Uterus (tissue), 2 donors: ENCODE results near the gene IVD.

Experiments used
- POLR2A ChIP-seq, 2 donors: fragments of 450-650 bp; IDR thresholded peaks; one replicate each; pipeline ENCODE4 v1.6.1; 2016; ENCODE audit warnings: antibody characterized with exemption in 2 of 2, mild to moderate bottlenecking in 1 of 2, moderate library complexity in 1 of 2
- TF ChIP-seq, protein P1 (sequence below), 4 experiments: fragments of 200-600 bp in 2 of 4; fragments of 450-650 bp in 2 of 4; sonication (generic) in 2 of 4; IDR thresholded peaks; one replicate each; pipeline ENCODE4 v1.5.1; 2016 to 2019; ENCODE audit warnings: antibody characterized with exemption in 4 of 4, mild to moderate bottlenecking in 2 of 4, moderate library complexity in 1 of 4

DNA sequence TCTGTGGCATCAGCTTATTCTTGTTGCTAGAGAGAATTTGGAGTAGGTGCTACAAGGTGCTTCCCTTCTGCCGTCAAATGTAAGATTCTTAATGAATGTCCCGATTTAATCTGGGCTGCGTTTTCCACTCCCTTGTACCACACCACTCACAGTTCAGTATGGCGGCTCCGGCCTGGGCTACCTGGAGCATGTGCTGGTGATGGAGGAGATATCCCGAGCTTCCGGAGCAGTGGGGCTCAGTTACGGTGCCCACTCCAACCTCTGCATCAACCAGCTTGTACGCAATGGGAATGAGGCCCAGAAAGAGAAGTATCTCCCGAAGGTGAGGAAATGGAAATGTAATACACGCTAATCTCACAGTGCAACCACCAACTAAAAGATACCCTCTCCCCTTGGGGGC, 4.9 kb downstream of the IVD start:
- TF ChIP-seq, protein P1, sequence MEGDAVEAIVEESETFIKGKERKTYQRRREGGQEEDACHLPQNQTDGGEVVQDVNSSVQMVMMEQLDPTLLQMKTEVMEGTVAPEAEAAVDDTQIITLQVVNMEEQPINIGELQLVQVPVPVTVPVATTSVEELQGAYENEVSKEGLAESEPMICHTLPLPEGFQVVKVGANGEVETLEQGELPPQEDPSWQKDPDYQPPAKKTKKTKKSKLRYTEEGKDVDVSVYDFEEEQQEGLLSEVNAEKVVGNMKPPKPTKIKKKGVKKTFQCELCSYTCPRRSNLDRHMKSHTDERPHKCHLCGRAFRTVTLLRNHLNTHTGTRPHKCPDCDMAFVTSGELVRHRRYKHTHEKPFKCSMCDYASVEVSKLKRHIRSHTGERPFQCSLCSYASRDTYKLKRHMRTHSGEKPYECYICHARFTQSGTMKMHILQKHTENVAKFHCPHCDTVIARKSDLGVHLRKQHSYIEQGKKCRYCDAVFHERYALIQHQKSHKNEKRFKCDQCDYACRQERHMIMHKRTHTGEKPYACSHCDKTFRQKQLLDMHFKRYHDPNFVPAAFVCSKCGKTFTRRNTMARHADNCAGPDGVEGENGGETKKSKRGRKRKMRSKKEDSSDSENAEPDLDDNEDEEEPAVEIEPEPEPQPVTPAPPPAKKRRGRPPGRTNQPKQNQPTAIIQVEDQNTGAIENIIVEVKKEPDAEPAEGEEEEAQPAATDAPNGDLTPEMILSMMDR (IDR thresholded peaks at IDR 0.05) = no peak
- no peak for TF ChIP-seq POLR2A (IDR thresholded peaks at IDR 0.05)
